ENCODE results near the gene SFT2D1.

The SFT2D1 gene

GRCh38 chr6:166307082-166308032, 35.0 kb downstream of the SFT2D1 start:
- H3K9ac ChIP-seq: no peak overlapping the region
- H3K27me3 ChIP-seq (ENCODE audit: insufficient read depth, low read depth): no peaks in the 10 kb centered on the region
- no peaks in the 10 kb centered on the region for H3K79me2 ChIP-seq (ENCODE audit: insufficient read depth, low read depth)
- H3K27ac ChIP-seq: no peak overlapping the region
- no peak overlapping the region for H3K4me3 ChIP-seq (IDR thresholded peaks at IDR 0.05; ENCODE audit: insufficient read depth, low read depth, low read length)
- H4K20me1 ChIP-seq (ENCODE audit: insufficient read depth): no peaks in the 10 kb centered on the region
- H2AFZ ChIP-seq (ENCODE audit: low read depth): no peak overlapping the region
- H3K36me3 ChIP-seq (ENCODE audit: insufficient read depth): no peaks in the 10 kb centered on the region
- no peak for TF ChIP-seq CTCF (conservative IDR thresholded peaks at IDR 0.05; ENCODE audit: low read depth, low read length)
- H3K4me2 ChIP-seq: no peak overlapping the region
- H3K4me1 ChIP-seq (ENCODE audit: low read depth, poor library complexity, severe bottlenecking): no peaks in the 10 kb centered on the region

- no peaks in the 10 kb centered on the region for H3K4me1 ChIP-seq (ENCODE audit: low read depth, poor library complexity, severe bottlenecking)
- H3K4me2 ChIP-seq: no peak overlapping the region
- no peak overlapping the region for H3K9ac ChIP-seq
- H3K36me3 ChIP-seq (ENCODE audit: insufficient read depth): no peaks in the 10 kb centered on the region
- H2AFZ ChIP-seq (ENCODE audit: low read depth): no peak overlapping the region
- TF ChIP-seq CTCF (conservative IDR thresholded peaks at IDR 0.05; ENCODE audit: low read depth, low read length): no peak
- H3K4me3 ChIP-seq (IDR thresholded peaks at IDR 0.05; ENCODE audit: insufficient read depth, low read depth, low read length): no peak overlapping the region
- no peaks in the 10 kb centered on the region for H3K79me2 ChIP-seq (ENCODE audit: insufficient read depth, low read depth)
- H3K27me3 ChIP-seq (ENCODE audit: insufficient read depth, low read depth): no peaks in the 10 kb centered on the region
- H3K27ac ChIP-seq: no peak overlapping the region
- H4K20me1 ChIP-seq (ENCODE audit: insufficient read depth): no peaks in the 10 kb centered on the region
Measured at GRCh38 chr6:166306378-166307081, 35.8 kb downstream of the SFT2D1 start.

GRCh38 chr6:166305562-166306117, 36.7 kb downstream of the SFT2D1 start:
- Histone ChIP-seq H3K9ac (no peak overlapping the region), H3K79me2 (ENCODE audit: insufficient read depth, low read depth) (no peaks in the 10 kb centered on the region), H3K27ac (no peak overlapping the region), H2AFZ (ENCODE audit: low read depth) (no peak overlapping the region), H3K4me3 (IDR thresholded peaks at IDR 0.05; ENCODE audit: insufficient read depth, low read depth, low read length) (no peak overlapping the region), H3K4me2 (no peak overlapping the region), H4K20me1 (ENCODE audit: insufficient read depth) (no peaks in the 10 kb centered on the region), H3K27me3 (ENCODE audit: insufficient read depth, low read depth) (no peaks in the 10 kb centered on the region), H3K36me3 (ENCODE audit: insufficient read depth) (no peaks in the 10 kb centered on the region), H3K4me1 (ENCODE audit: low read depth, poor library complexity, severe bottlenecking) (no peaks in the 10 kb centered on the region)
- TF ChIP-seq CTCF (conservative IDR thresholded peaks at IDR 0.05; ENCODE audit: low read depth, low read length): no peak

- H3K36me3 ChIP-seq (ENCODE audit: insufficient read depth): no peaks in the 10 kb centered on the region
- no peak overlapping the region for H3K4me2 ChIP-seq
- TF ChIP-seq CTCF (conservative IDR thresholded peaks at IDR 0.05; ENCODE audit: low read depth, low read length): no peak
- H3K79me2 ChIP-seq (ENCODE audit: insufficient read depth, low read depth): no peaks in the 10 kb centered on the region
- H4K20me1 ChIP-seq (ENCODE audit: insufficient read depth): no peaks in the 10 kb centered on the region
- no peak overlapping the region for H2AFZ ChIP-seq (ENCODE audit: low read depth)
- H3K27me3 ChIP-seq (ENCODE audit: insufficient read depth, low read depth): no peaks in the 10 kb centered on the region
- no peaks in the 10 kb centered on the region for H3K4me1 ChIP-seq (ENCODE audit: low read depth, poor library complexity, severe bottlenecking)
- no peak overlapping the region for H3K9ac ChIP-seq
- H3K4me3 ChIP-seq (IDR thresholded peaks at IDR 0.05; ENCODE audit: insufficient read depth, low read depth, low read length): no peak overlapping the region
- H3K27ac ChIP-seq: no peak overlapping the region
Measured at GRCh38 chr6:166304106-166304505, 38.2 kb downstream of the SFT2D1 start.

Measured in KMS-11 (cell line).